ENCODE measurements around the gene MYADM.
"Not testable (repeated sequence)": the region's sequence is repeated elsewhere in the genome, so short reads cannot be mapped to it uniquely, and the experiment has no call there.

MYADM gene

GRCh38 chr19:53868892-53869804, 1.5 kb downstream of the MYADM start:
- DNase-seq = peak; percentile 56

GRCh38 chr19:53869805-53870484, 2.3 kb downstream of the MYADM start:
- DNase-seq = not testable (repeated sequence)

DNA sequence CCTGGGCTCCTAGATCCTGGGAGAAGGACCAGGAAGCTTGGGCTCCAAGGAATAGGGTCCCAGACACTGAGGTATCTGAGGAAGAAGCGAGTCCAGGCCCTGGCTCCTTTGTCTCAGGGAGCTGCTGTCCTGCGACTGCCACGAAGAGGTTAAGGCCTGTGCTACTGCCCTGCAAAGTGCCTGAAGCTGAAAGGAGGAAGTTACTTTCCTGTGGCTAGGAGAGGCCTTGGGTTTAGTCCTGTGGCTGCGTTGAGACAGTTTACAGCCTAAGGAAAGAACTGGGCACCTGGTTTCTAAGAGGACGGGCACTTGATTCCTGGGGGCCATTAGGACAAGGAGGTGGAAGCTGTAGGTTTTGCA, 2.8 kb downstream of the MYADM start:
- no peak for DNase-seq

GRCh38 chr19:53871454-53871853, 3.8 kb downstream of the MYADM start:
- no peak for DNase-seq

- no peak for DNase-seq
Measured at GRCh38 chr19:53872762-53873161, 5.1 kb downstream of the MYADM start.

DNA sequence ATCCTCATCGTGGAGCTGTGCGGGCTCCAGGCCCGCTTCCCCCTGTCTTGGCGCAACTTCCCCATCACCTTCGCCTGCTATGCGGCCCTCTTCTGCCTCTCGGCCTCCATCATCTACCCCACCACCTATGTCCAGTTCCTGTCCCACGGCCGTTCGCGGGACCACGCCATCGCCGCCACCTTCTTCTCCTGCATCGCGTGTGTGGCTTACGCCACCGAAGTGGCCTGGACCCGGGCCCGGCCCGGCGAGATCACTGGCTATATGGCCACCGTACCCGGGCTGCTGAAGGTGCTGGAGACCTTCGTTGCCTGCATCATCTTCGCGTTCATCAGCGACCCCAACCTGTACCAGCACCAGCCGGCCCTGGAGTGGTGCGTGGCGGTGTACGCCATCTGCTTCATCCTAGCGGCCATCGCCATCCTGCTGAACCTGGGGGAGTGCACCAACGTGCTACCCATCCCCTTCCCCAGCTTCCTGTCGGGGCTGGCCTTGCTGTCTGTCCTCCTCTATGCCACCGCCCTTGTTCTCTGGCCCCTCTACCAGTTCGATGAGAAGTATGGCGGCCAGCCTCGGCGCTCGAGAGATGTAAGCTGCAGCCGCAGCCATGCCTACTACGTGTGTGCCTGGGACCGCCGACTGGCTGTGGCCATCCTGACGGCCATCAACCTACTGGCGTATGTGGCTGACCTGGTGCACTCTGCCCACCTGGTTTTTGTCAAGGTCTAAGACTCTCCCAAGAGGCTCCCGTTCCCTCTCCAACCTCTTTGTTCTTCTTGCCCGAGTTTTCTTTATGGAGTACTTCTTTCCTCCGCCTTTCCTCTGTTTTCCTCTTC, 6.3 kb downstream of the MYADM start:
- no peak for DNase-seq

GRCh38 chr19:53874606-53874990, 6.9 kb downstream of the MYADM start:
- DNase-seq = no peak

DNA sequence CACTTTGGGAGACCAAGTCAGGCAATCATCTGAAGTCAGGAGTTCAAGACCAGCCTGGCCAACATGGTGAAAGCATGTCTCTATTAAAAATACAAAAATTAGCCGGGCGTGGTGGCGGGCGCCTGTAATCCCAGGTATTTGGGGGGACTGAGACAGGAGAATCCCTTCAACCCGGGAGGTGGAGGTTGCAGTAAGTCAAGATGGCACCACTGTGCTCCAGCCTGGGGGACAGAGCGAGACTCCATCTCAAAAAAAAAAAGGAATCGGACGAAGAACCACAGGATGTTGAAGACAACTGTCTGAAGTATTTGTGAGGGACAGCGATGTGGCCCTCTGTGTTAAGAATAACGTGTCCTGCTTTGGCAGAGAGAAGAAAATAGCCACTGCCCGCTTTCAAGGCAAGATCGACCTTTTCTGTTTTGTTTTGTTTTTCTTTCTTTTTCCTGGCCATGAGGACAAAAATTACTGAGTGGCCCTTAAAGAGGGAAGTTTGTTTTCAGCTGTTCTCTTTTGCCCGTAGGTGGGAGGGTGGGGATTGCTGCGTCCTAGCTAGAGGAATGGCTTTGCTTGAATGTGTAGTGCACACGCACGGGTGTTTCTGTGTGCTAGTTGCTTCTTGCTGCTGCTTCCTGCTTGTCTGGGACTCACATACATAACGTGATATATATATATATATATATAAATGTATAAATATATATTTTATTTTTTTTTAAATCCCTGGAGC, 8.1 kb downstream of the MYADM start:
- DNase-seq = no peak

GRCh38 chr19:53876651-53877224, 9.1 kb downstream of the MYADM start:
- no peak for DNase-seq

GRCh38 chr19:53877361-53877766, 9.7 kb downstream of the MYADM start:
- DNase-seq = no peak

DNA sequence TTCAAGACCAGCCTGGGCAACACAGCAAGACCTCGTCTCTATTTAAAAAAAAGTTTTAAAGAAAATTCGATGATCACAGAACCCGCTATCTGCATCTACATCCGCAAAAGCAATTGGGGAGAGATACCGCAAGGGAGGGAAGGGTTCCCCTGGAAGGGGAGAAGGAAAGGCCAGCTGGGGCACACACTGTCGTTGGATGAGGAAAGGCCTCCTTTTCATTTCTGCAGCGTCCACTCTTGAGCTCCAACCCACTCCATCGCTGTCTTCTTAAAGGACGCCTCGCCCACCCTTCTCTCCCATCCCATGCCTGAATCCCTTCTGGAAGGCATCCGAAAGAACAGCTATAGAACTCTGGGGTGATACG, 11.1 kb downstream of the MYADM start:
- no peak for DNase-seq

GRCh38 chr19:53879140-53880081, 11.7 kb downstream of the MYADM start:
- peak; percentile 86 for DNase-seq

GRCh38 chr19:53880711-53881481, 13.2 kb downstream of the MYADM start:
- no peak for DNase-seq

DNA sequence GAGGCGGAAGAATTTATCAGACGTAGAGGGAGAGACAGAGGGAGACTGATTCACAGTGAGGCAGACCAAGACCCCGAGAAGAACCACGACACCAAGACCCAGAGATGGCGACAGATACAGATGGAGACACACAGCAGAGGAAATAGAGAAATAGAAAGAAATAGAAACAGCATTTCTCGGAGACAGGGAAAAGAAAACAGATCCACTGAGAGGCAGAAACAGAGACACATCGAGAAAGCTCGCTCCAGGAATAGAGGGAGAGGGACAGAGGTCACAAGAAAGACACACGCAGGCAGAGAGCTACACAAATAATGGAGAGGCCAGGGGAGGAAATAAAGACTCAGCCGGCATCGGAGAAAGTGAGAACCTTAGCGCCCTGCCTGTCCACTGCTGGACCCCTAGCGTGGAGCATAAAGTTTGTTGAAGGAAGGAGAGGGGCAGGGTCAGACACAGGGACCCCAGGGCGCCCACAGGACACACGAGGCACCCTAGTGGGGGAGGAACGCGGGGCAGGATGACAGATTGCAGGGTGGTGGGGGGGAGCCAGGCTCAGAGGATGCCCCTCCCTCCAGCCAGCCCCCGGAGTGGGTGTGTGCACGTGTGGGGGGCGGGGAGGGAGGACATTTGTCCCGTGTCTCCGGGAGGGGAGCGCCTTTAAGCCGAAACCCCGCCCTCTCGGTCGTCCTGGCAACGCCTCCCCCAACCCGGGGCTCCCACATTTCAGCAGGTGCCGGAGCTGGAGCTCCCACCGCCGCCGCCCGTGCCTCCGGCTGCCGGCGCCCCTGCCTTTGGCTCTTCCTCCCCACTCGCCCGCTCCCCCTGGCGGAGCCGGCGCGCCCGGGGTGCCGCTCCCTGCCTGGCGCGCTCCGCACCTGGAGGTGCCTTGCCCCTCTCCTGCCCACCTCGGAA, 14.1 kb downstream of the MYADM start, which contains the start of gene PRKCG:
TSS of gene PRKCG (plus strand) at position 716 of the 909 bp plus-strand sequence. CDS start 298 bp downstream, outside the sequence.
- peak; percentile 38 for DNase-seq

DNA sequence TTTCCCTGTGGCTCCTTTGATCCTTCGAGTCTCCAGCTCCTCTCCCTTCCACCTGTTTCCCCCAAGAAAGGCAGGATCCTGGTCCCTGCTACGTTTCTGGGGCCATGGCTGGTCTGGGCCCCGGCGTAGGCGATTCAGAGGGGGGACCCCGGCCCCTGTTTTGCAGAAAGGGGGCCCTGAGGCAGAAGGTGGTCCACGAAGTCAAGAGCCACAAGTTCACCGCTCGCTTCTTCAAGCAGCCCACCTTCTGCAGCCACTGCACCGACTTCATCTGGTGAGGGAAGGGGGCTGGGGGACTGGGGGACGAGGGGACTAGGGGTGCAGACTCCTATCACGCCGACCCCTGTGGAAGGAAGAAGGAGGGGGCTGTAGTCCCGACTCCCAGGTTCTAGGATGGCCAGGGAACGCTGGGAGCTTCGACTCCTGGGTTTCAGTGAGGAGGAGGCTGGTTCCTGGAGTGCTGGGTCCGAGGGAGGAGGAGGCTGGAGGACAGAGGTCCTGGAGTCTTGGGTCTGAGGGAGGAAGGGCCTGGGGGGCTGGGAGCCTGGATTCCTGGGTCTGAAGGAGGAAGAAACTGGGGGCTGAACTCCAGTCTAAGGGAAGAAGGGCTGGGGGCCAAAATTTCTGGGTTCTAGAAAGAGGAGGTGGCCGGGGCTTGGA, 14.8 kb downstream of the MYADM start:
- no peak for DNase-seq

GRCh38 chr19:53883231-53883661, 15.6 kb downstream of the MYADM start:
- DNase-seq = no peak

GRCh38 chr19:53883741-53884140, 16.1 kb downstream of the MYADM start:
- no peak for DNase-seq

DNA sequence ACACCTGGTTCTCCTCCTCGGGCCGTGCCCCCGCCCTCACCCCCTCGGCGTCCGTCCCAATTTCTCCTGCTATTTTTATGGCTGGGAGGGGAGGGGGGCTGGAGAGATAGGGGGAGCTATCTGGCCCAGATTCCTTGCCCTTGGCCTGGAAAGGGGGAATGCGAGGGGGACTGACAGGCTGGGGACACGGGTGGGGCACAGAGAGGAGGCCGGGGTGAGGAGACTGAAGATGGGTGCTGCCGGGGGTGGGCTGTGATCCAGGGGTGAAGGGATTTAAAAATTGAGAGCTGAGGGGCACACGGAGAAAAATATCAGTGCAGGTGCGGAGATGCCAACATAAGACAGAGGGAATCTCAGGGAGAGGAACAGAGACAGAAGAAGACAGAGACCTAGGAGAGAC, 16.6 kb downstream of the MYADM start:
- no peak for DNase-seq

DNA sequence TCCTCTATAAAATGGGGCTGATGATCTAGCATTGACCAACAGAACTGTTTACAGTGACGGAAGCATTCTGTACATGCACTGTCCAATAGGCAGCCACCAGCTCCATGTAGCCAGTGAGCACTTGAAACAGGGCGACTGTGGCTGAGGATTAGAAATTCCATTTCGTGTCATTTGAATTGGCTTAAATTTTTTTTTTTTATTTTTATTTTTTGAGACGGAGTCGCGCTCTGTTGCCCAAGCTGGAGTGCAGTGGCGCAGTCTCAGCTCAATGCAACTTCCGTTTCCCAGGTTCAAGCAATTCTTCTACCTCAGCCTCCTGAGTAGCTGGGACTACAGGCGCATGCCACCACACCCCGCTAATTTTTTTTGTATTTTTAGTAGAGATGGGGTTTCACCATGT, 17.4 kb downstream of the MYADM start:
- DNase-seq = no peak

Data from DMS79 (cell line).